HL-60 (cell line): ENCODE data around the gene NCKAP5L.

ENCODE experiments used
- DNase-seq, 2 experiments: peaks; one replicate each; pipeline ENCODE4 v3.0.0-alpha.2; 2010 to 2020; ENCODE audit warnings: low read depth in 1 of 2, low spot score in 1 of 2
- H3K27ac ChIP-seq: fragments of 250-450 bp; sonication (Bioruptor Pico); replicated peaks from 2 replicates; pipeline ENCODE4 v1.5.1; 2020; ENCODE audit warnings: mild to moderate bottlenecking, moderate library complexity
- H3K27me3 ChIP-seq: fragments of 250-450 bp; sonication (Bioruptor Pico); 2 replicates; pipeline ENCODE4 v1.5.1; 2021; ENCODE audit warnings: mild to moderate bottlenecking, moderate library complexity; ENCODE audit not compliant: insufficient read depth, poor library complexity, severe bottlenecking
- H3K4me3 ChIP-seq: replicated peaks from 2 replicates; pipeline ENCODE4 v1.5.1; 2011; ENCODE audit warnings: mild to moderate bottlenecking, control low read depth, low read length; ENCODE audit not compliant: insufficient read depth
- CTCF ChIP-seq: IDR thresholded peaks from one replicate; pipeline ENCODE4 v1.5.1; 2011; ENCODE audit warnings: low read length, control low read depth, inconsistent platforms; ENCODE audit not compliant: insufficient read depth
- GABPA ChIP-seq: IDR thresholded peaks from 2 replicates; pipeline ENCODE4 v1.6.1; 2012; ENCODE audit warnings: low read depth
- POLR2AphosphoS5 ChIP-seq: IDR thresholded peaks from 2 replicates; pipeline ENCODE4 v1.6.1; 2012; ENCODE audit warnings: low read depth
- REST ChIP-seq: IDR thresholded peaks from 2 replicates; pipeline ENCODE4 v1.6.1; 2012; ENCODE audit warnings: low read depth; ENCODE audit not compliant: insufficient replicate concordance
- SPI1 ChIP-seq: IDR thresholded peaks from 2 replicates; pipeline ENCODE4 v1.6.1; 2012; ENCODE audit warnings: low read depth, mild to moderate bottlenecking, borderline replicate concordance

NCKAP5L gene

GRCh38 chr12:49798934-49799333, 29.3 kb downstream of the NCKAP5L start:
- DNase-seq, result no peak
- Histone ChIP-seq H3K27me3 (no peaks in the 10 kb centered on the region), H3K27ac (no peak overlapping the region), H3K4me3 (no peak overlapping the region)
- TF ChIP-seq REST (no peak), POLR2AphosphoS5 (no peak), GABPA (no peak), SPI1 (no peak), CTCF (no peak)

- no peak overlapping the region for H3K4me3 ChIP-seq
- H3K27me3 ChIP-seq, result no peaks in the 10 kb centered on the region
- DNase-seq, result no peak
- TF ChIP-seq POLR2AphosphoS5 (no peak), SPI1 (no peak), GABPA (no peak), CTCF (no peak), REST (no peak)
- H3K27ac ChIP-seq, result no peak overlapping the region
These were observed 30.0 kb downstream of the NCKAP5L start for GRCh38 chr12:49798248-49798647.

- Histone ChIP-seq H3K27ac (no peak overlapping the region), H3K4me3 (no peak overlapping the region), H3K27me3 (no peaks in the 10 kb centered on the region)
- peak in 1 of 2 experiments; percentile 53 for DNase-seq
- TF ChIP-seq CTCF (no peak), GABPA (no peak), SPI1 (no peak), POLR2AphosphoS5 (no peak), REST (no peak)
These were observed 30.8 kb downstream of the NCKAP5L start for GRCh38 chr12:49797449-49797776.
